ENCODE measurements around the gene STAT5B. TPM values are rescaled to one million over a fixed set of nuclear protein-coding genes. Genes with fewer than 3 reads are reported as not detected.

The STAT5B gene
- total RNA-seq, 1 experiment from 2014 or later, result 36.4 TPM

DNA sequence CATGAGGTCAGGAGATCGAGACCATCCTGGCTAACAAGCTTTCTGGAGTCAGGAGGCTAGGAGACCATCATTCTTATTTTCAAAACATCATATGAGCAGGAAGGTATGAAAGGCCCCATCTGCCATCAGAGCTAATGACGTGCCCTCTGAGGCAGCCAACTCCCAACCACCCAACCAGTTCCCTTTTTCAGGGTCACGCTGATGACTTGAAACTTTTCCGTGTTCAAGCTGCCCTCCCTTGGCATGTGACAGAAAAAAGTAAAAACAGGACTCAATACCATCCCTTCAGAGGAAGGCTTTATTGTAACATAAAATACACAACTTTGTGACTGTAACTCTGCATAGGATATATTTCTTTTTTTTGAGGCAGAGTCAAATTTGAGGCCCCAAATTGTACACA, 77.3 kb downstream of the STAT5B start:
- Mint-ChIP-seq H3K9me3 (no peaks in the 10 kb centered on the region), H3K27me3 (ENCODE audit: low read depth) (no peaks in the 10 kb centered on the region), H3K36me3 (no peaks in the 10 kb centered on the region; the same call in 1 of the 2 replicates), H3K4me3 (no peak overlapping the region), H3K27ac (peak overlapping the region; percentile 70; the same call in 1 of the 2 replicates), H3K4me1 (peaks cover 9% of the 10 kb centered on the region)
- ChIA-PET CTCF (interaction anchor here (0.6 to 2.7 kb wide), 5 partner anchors 23 to 329 kb away, joined by 3 to 13 read pairs (median 4); no protein-coding TSS in a partner anchor), POLR2A (interaction anchor here (0.5 to 1.3 kb wide), 2 partner anchors 40 to 171 kb away, joined by 3 to 8 read pairs; no protein-coding TSS in a partner anchor)
- no peak for DNase-seq (ENCODE audit: low spot score)
- TF ChIP-seq, protein P1, sequence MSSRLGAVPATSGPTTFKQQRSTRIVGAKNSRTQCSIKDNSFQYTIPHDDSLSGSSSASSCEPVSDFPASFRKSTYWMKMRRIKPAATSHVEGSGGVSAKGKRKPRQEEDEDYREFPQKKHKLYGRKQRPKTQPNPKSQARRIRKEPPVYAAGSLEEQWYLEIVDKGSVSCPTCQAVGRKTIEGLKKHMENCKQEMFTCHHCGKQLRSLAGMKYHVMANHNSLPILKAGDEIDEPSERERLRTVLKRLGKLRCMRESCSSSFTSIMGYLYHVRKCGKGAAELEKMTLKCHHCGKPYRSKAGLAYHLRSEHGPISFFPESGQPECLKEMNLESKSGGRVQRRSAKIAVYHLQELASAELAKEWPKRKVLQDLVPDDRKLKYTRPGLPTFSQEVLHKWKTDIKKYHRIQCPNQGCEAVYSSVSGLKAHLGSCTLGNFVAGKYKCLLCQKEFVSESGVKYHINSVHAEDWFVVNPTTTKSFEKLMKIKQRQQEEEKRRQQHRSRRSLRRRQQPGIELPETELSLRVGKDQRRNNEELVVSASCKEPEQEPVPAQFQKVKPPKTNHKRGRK (CRISPR knock-in tag; IDR thresholded peaks at IDR 0.05; ENCODE audit: borderline replicate concordance), result no peak
- no peak for TF ChIP-seq ETV6 (CRISPR knock-in tag; IDR thresholded peaks at IDR 0.05)
- TF ChIP-seq, protein P2, sequence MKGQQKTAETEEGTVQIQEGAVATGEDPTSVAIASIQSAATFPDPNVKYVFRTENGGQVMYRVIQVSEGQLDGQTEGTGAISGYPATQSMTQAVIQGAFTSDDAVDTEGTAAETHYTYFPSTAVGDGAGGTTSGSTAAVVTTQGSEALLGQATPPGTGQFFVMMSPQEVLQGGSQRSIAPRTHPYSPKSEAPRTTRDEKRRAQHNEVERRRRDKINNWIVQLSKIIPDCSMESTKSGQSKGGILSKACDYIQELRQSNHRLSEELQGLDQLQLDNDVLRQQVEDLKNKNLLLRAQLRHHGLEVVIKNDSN (CRISPR knock-in tag; IDR thresholded peaks at IDR 0.05), result no peak
- no peak for TF ChIP-seq SOX15 (CRISPR knock-in tag; IDR thresholded peaks at IDR 0.05)
- TF ChIP-seq, protein P3, sequence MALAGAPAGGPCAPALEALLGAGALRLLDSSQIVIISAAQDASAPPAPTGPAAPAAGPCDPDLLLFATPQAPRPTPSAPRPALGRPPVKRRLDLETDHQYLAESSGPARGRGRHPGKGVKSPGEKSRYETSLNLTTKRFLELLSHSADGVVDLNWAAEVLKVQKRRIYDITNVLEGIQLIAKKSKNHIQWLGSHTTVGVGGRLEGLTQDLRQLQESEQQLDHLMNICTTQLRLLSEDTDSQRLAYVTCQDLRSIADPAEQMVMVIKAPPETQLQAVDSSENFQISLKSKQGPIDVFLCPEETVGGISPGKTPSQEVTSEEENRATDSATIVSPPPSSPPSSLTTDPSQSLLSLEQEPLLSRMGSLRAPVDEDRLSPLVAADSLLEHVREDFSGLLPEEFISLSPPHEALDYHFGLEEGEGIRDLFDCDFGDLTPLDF (CRISPR knock-in tag; IDR thresholded peaks at IDR 0.05), result no peak
- no peak for TF ChIP-seq GABPB1 (CRISPR knock-in tag; IDR thresholded peaks at IDR 0.05)
- no peak for TF ChIP-seq SMAD3 (CRISPR knock-in tag; IDR thresholded peaks at IDR 0.05; ENCODE audit: borderline replicate concordance)
- no peak for TF ChIP-seq HMGA2 (CRISPR knock-in tag; IDR thresholded peaks at IDR 0.05)
- TF ChIP-seq, protein P4, sequence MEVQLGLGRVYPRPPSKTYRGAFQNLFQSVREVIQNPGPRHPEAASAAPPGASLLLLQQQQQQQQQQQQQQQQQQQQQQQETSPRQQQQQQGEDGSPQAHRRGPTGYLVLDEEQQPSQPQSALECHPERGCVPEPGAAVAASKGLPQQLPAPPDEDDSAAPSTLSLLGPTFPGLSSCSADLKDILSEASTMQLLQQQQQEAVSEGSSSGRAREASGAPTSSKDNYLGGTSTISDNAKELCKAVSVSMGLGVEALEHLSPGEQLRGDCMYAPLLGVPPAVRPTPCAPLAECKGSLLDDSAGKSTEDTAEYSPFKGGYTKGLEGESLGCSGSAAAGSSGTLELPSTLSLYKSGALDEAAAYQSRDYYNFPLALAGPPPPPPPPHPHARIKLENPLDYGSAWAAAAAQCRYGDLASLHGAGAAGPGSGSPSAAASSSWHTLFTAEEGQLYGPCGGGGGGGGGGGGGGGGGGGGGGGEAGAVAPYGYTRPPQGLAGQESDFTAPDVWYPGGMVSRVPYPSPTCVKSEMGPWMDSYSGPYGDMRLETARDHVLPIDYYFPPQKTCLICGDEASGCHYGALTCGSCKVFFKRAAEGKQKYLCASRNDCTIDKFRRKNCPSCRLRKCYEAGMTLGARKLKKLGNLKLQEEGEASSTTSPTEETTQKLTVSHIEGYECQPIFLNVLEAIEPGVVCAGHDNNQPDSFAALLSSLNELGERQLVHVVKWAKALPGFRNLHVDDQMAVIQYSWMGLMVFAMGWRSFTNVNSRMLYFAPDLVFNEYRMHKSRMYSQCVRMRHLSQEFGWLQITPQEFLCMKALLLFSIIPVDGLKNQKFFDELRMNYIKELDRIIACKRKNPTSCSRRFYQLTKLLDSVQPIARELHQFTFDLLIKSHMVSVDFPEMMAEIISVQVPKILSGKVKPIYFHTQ (CRISPR knock-in tag; IDR thresholded peaks at IDR 0.05), result no peak
- TF ChIP-seq, protein P5, sequence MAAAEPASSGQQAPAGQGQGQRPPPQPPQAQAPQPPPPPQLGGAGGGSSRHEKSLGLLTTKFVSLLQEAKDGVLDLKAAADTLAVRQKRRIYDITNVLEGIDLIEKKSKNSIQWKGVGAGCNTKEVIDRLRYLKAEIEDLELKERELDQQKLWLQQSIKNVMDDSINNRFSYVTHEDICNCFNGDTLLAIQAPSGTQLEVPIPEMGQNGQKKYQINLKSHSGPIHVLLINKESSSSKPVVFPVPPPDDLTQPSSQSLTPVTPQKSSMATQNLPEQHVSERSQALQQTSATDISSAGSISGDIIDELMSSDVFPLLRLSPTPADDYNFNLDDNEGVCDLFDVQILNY (CRISPR knock-in tag; IDR thresholded peaks at IDR 0.05), result no peak
- no peak for TF ChIP-seq ZBTB21 (CRISPR knock-in tag; IDR thresholded peaks at IDR 0.05; ENCODE audit: borderline replicate concordance)
- TF ChIP-seq, protein P6, sequence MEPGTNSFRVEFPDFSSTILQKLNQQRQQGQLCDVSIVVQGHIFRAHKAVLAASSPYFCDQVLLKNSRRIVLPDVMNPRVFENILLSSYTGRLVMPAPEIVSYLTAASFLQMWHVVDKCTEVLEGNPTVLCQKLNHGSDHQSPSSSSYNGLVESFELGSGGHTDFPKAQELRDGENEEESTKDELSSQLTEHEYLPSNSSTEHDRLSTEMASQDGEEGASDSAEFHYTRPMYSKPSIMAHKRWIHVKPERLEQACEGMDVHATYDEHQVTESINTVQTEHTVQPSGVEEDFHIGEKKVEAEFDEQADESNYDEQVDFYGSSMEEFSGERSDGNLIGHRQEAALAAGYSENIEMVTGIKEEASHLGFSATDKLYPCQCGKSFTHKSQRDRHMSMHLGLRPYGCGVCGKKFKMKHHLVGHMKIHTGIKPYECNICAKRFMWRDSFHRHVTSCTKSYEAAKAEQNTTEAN (CRISPR knock-in tag; IDR thresholded peaks at IDR 0.05), result no peak
- no peak for TF ChIP-seq PRRX2 (CRISPR knock-in tag; IDR thresholded peaks at IDR 0.05)
- TF ChIP-seq EMX1 (CRISPR knock-in tag; IDR thresholded peaks at IDR 0.05), result no peak
- ATAC-seq, result no peak

DNA sequence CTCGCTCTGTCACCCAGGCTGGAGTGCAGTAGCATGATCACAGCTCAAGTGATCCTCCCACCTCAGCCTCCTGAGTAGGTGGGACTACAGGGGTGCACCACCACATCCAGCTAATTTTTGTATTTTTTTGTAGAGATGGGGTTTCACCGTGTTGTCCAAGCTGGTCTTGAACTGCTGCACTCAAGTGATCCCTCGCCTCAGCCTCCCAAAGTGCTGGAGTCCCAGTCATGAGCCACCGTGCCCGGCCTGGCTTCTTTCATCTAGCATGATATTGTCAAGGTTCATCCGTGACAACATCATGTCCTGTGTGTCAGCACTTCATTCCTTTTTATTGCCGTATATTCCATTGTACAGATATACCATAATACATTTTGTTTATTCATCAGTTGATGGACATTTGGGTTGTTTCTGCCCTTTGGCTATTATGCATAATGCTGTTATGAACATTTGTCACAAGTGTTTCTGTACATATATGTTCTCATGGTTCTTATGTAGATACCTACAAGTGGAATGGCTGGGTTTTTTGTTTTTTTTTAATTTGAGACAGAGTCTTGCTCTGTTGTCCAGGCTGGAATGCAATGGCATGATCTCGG, 78.5 kb downstream of the STAT5B start:
- Mint-ChIP-seq H3K27ac (peak overlapping the region; percentile 64; the same call in 1 of the 2 replicates), H3K36me3 (no peaks in the 10 kb centered on the region; the same call in 1 of the 2 replicates), H3K9me3 (no peaks in the 10 kb centered on the region), H3K4me3 (no peak overlapping the region), H3K4me1 (peaks cover 16% of the 10 kb centered on the region), H3K27me3 (ENCODE audit: low read depth) (no peaks in the 10 kb centered on the region)
- ATAC-seq, result no peak
- ChIA-PET CTCF (interaction anchor here (1.0 to 2.7 kb wide), 3 partner anchors 24 to 330 kb away, joined by 3 to 13 read pairs (median 4); no protein-coding TSS in a partner anchor), POLR2A (interaction anchor here (1.3 kb wide), 1 partner anchor 169 kb away, joined by 3 read pairs; no protein-coding TSS in a partner anchor)
- DNase-seq (ENCODE audit: low spot score), result no peak
- TF ChIP-seq, protein P4 (CRISPR knock-in tag; IDR thresholded peaks at IDR 0.05), result no peak
- TF ChIP-seq OVOL2 (CRISPR knock-in tag; IDR thresholded peaks at IDR 0.05; ENCODE audit: borderline replicate concordance) (no peak), NFE2L1 (CRISPR knock-in tag; IDR thresholded peaks at IDR 0.05) (no peak), FOXK1 (CRISPR knock-in tag; IDR thresholded peaks at IDR 0.05) (no peak), ZNF423 (CRISPR knock-in tag; IDR thresholded peaks at IDR 0.05) (no peak), ATF1 (CRISPR knock-in tag; IDR thresholded peaks at IDR 0.05) (no peak)
- TF ChIP-seq, protein P7, sequence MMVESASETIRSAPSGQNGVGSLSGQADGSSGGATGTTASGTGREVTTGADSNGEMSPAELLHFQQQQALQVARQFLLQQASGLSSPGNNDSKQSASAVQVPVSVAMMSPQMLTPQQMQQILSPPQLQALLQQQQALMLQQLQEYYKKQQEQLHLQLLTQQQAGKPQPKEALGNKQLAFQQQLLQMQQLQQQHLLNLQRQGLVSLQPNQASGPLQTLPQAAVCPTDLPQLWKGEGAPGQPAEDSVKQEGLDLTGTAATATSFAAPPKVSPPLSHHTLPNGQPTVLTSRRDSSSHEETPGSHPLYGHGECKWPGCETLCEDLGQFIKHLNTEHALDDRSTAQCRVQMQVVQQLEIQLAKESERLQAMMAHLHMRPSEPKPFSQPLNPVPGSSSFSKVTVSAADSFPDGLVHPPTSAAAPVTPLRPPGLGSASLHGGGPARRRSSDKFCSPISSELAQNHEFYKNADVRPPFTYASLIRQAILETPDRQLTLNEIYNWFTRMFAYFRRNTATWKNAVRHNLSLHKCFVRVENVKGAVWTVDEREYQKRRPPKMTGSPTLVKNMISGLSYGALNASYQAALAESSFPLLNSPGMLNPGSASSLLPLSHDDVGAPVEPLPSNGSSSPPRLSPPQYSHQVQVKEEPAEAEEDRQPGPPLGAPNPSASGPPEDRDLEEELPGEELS (CRISPR knock-in tag; IDR thresholded peaks at IDR 0.05), result no peak
